Muscle layer of duodenum (tissue), 2 donors: ENCODE measurements around the gene TET2.
A peak's percentile ranks its signal among the peaks of the same experiment; 100 is the strongest.

Experiments
- H3K27ac ChIP-seq: one replicate; pipeline ENCODE4 v1.7.0; 2013; ENCODE audit warnings: mild to moderate bottlenecking, low read length
- H3K27me3 ChIP-seq: one replicate; pipeline ENCODE4 v1.7.0; 2013; ENCODE audit warnings: low read depth, mild to moderate bottlenecking, control low read depth, low read length
- H3K36me3 ChIP-seq, 2 donors: one replicate each; pipeline ENCODE4 v1.7.0; 2013; ENCODE audit warnings: low read length in 2 of 2, control low read depth in 1 of 2, mild to moderate bottlenecking in 1 of 2; ENCODE audit not compliant: insufficient read depth in 2 of 2, control insufficient read depth in 1 of 2
- H3K4me1 ChIP-seq, 2 donors: one replicate each; pipeline ENCODE4 v1.7.0; 2013; ENCODE audit warnings: low read length in 2 of 2, mild to moderate bottlenecking in 2 of 2, control low read depth in 1 of 2, moderate library complexity in 1 of 2; ENCODE audit not compliant: insufficient read depth in 2 of 2, control insufficient read depth in 1 of 2
- H3K4me3 ChIP-seq, 2 donors: one replicate each; pipeline ENCODE4 v1.7.0; 2013; ENCODE audit warnings: low read length in 2 of 2, low read depth in 1 of 2, mild to moderate bottlenecking in 1 of 2
- H3K9me3 ChIP-seq, 2 donors: one replicate each; pipeline ENCODE4 v1.7.0; 2013; ENCODE audit warnings: low read length in 2 of 2, control low read depth in 1 of 2, mild to moderate bottlenecking in 1 of 2; ENCODE audit not compliant: control insufficient read depth in 1 of 2
- donor health status: healthy.

The TET2 gene

GRCh38 chr4:105186701-105187161 lies 40.1 kb downstream of the TET2 start:
- Histone ChIP-seq H3K27me3 (no peaks in the 10 kb centered on the region), H3K4me1 (peaks cover 9% of the 10 kb centered on the region in 2 donors), H3K4me3 (no peak overlapping the region), H3K9me3 (no peaks in the 10 kb centered on the region), H3K27ac (no peak overlapping the region), H3K36me3 (no peaks in the 10 kb centered on the region)

- peaks cover 0 to under 1% of the 10 kb centered on the region in 2 donors for H3K36me3 ChIP-seq
- peaks cover 9 to 22% of the 10 kb centered on the region in 2 donors for H3K4me1 ChIP-seq
- no peaks in the 10 kb centered on the region for H3K9me3 ChIP-seq
- H3K4me3 ChIP-seq, result no peak overlapping the region
- no peaks in the 10 kb centered on the region for H3K27me3 ChIP-seq
- H3K27ac ChIP-seq, result no peak overlapping the region
These were observed 43.4 kb downstream of the TET2 start for GRCh38 chr4:105189855-105190650.

- H3K27ac ChIP-seq, result peak overlapping the region; percentile 46
- no peaks in the 10 kb centered on the region for H3K27me3 ChIP-seq
- no peak overlapping the region for H3K4me3 ChIP-seq
- H3K36me3 ChIP-seq, result peaks cover 6 to 7% of the 10 kb centered on the region in 2 donors
- peaks cover 12 to 27% of the 10 kb centered on the region in 2 donors for H3K4me1 ChIP-seq
- H3K9me3 ChIP-seq, result no peaks in the 10 kb centered on the region
These were observed 45.0 kb downstream of the TET2 start for GRCh38 chr4:105191621-105192210.

GRCh38 chr4:105192474-105192873 lies 45.8 kb downstream of the TET2 start:
- peak overlapping the region; percentile 34 for H3K27ac ChIP-seq
- peaks cover 15 to 31% of the 10 kb centered on the region in 2 donors for H3K4me1 ChIP-seq
- H3K36me3 ChIP-seq, result peaks cover 6 to 7% of the 10 kb centered on the region in 2 donors
- no peaks in the 10 kb centered on the region for H3K27me3 ChIP-seq
- no peaks in the 10 kb centered on the region for H3K9me3 ChIP-seq
- no peak overlapping the region for H3K4me3 ChIP-seq

- Histone ChIP-seq H3K4me1 (peaks cover 15 to 31% of the 10 kb centered on the region in 2 donors), H3K27ac (no peak overlapping the region), H3K36me3 (peaks cover 6 to 7% of the 10 kb centered on the region in 2 donors), H3K4me3 (no peak overlapping the region), H3K27me3 (no peaks in the 10 kb centered on the region), H3K9me3 (no peaks in the 10 kb centered on the region)
These were observed 46.2 kb downstream of the TET2 start for GRCh38 chr4:105192910-105193309.

GRCh38 chr4:105193536-105193935 lies 46.9 kb downstream of the TET2 start:
- Histone ChIP-seq H3K27ac (no peak overlapping the region), H3K27me3 (no peaks in the 10 kb centered on the region), H3K36me3 (peaks cover 6 to 7% of the 10 kb centered on the region in 2 donors), H3K9me3 (no peaks in the 10 kb centered on the region), H3K4me3 (no peak overlapping the region), H3K4me1 (peaks cover 15 to 31% of the 10 kb centered on the region in 2 donors)

GRCh38 chr4:105194328-105195231 lies 47.9 kb downstream of the TET2 start:
- H3K4me1 ChIP-seq, result peaks cover 15 to 31% of the 10 kb centered on the region in 2 donors
- H3K27ac ChIP-seq, result no peak overlapping the region
- peaks cover 6 to 7% of the 10 kb centered on the region in 2 donors for H3K36me3 ChIP-seq
- no peaks in the 10 kb centered on the region for H3K9me3 ChIP-seq
- no peak overlapping the region for H3K4me3 ChIP-seq
- H3K27me3 ChIP-seq, result no peaks in the 10 kb centered on the region

GRCh38 chr4:105196523-105197145 lies 50.0 kb downstream of the TET2 start:
- H3K4me1 ChIP-seq, result peaks cover 11 to 29% of the 10 kb centered on the region in 2 donors
- H3K27ac ChIP-seq, result no peak overlapping the region
- H3K36me3 ChIP-seq, result peaks cover 6 to 7% of the 10 kb centered on the region in 2 donors
- H3K27me3 ChIP-seq, result no peaks in the 10 kb centered on the region
- no peak overlapping the region for H3K4me3 ChIP-seq
- no peaks in the 10 kb centered on the region for H3K9me3 ChIP-seq

GRCh38 chr4:105197777-105198176 lies 51.1 kb downstream of the TET2 start:
- no peaks in the 10 kb centered on the region for H3K27me3 ChIP-seq
- H3K9me3 ChIP-seq, result no peaks in the 10 kb centered on the region
- peaks cover 6 to 7% of the 10 kb centered on the region in 2 donors for H3K36me3 ChIP-seq
- H3K27ac ChIP-seq, result no peak overlapping the region
- peaks cover 6 to 21% of the 10 kb centered on the region in 2 donors for H3K4me1 ChIP-seq
- H3K4me3 ChIP-seq, result no peak overlapping the region

- H3K27ac ChIP-seq, result no peak overlapping the region
- H3K9me3 ChIP-seq, result no peaks in the 10 kb centered on the region
- no peaks in the 10 kb centered on the region for H3K27me3 ChIP-seq
- peaks cover 6 to 13% of the 10 kb centered on the region in 2 donors for H3K4me1 ChIP-seq
- H3K36me3 ChIP-seq, result peaks cover 6 to 7% of the 10 kb centered on the region in 2 donors
- H3K4me3 ChIP-seq, result no peak overlapping the region
These were observed 51.9 kb downstream of the TET2 start for GRCh38 chr4:105198541-105198940.
